Measurements from ENCODE around the gene UBTD2.
"Not testable (repeated sequence)": the region's sequence is repeated elsewhere in the genome, so short reads cannot be mapped to it uniquely, and the experiment has no call there.

Gene UBTD2, protein sequence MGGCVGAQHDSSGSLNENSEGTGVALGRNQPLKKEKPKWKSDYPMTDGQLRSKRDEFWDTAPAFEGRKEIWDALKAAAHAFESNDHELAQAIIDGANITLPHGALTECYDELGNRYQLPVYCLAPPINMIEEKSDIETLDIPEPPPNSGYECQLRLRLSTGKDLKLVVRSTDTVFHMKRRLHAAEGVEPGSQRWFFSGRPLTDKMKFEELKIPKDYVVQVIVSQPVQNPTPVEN

DNA sequence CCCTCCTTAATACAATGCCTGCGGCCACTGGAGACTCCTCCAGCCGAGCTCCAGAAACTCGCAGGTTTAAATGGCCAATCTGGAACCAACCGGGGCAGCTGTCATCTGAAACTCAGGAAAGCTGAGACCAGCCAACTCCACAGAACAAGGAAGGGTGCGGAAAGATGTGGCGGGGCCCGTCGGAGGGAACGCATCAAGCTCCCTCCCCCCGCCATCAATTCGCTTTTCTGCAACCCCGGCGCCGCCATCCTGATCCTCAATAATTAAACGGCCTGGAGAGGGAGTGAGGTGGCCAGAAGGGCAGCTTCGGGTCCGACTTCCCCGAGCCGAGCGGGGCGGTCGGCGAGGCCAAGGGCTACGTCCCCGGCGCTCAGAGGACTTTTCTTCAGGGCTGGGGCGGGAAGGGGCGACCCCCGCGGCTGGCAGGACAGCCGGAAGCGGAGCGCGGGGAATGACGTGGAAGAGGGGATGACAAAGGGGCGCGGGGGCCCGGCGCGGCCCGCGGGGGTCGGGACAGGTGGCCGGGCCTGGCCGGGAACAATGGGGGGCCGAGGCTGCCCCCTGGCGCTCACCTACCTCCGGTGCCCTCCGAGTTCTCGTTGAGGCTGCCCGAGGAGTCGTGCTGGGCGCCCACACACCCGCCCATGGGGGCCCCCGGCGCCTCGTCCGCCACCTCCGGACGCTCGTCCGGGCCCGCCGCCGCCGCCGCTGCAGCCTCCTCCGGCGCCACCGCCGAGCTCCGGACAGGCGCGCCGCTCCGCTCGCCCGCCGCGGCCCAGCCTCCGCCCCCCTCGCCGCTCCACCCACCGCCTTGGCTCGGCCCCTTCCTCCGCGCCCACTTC, at the start of gene UBTD2:
TSS of gene UBTD2 (minus strand) at position 745 of the 842 bp plus-strand sequence. CDS start at position 646, 99 bp downstream.
- no peak for DNase-seq (ENCODE audit: low read depth)

DNA sequence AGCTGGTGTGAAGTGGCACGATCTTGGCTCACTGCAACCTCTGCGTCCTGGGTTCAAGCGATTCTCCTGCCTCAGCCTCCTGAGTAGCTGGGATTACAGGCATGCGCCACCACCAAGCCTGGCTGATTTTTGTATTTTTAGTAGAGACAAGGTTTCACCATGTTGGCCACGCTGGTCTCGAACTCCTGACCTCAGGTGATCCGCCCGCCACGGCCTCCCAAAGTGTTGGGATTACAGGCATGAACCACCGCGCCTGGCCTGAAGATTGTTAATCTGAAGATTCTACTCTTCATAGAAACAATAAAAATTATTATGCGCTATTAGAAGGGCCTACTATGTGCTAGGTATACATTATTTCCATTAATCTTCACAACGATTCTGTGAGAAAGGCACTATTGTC, 43.3 kb upstream of the UBTD2 start:
- not testable (repeated sequence) for DNase-seq (ENCODE audit: low read depth)

GRCh38 chr5:172325452-172325851, 41.9 kb upstream of the UBTD2 start:
- DNase-seq (ENCODE audit: low read depth), result no peak

DNA sequence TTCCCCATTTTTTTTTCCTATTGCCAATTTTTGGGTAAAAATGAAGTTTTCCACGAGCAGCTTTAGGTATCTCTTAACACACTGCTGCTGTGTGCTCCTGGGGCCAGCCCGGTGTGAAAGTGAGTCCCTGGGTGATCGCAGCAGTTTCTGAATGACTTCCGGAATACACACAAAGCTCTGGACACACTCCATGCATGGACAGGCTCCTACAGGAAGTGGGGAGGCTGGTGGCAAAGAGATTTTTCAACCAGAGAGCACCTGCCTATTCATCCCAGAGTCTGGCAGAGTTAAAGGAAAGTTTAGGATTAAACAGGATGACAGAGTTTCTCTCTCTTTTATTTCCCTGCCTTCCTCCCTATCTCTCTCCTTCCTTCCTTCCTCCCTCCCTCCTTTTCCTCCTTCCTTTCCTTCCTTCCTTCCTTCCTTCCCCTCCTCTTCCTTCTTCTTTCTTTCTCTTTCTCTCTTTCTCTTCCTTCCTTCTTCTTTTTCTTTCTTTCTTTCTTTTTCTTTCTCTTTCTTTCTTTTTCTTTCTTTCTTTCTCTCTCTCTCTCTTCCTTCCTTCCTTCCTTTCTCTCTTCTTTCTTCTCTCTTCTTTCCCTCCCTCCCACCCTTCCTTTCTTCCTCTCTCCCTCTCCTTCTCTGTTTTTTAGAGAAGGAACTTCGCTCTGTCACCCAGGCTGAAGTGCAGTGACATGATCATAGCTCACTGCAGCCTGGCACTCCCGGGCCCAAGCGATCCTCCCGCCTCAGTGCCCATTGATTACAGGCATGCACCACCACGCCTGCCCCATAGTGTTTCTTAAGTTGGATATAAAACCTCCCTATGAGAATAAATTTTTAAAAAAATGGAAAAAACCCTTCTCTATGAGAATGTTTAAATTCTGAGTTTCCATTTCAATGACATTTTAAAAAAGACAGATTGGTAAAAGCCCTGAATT, 38.7 kb upstream of the UBTD2 start:
- no peak for DNase-seq (ENCODE audit: low read depth)

GRCh38 chr5:172321593-172321992, 38.0 kb upstream of the UBTD2 start:
- no peak for DNase-seq (ENCODE audit: low read depth)

DNA sequence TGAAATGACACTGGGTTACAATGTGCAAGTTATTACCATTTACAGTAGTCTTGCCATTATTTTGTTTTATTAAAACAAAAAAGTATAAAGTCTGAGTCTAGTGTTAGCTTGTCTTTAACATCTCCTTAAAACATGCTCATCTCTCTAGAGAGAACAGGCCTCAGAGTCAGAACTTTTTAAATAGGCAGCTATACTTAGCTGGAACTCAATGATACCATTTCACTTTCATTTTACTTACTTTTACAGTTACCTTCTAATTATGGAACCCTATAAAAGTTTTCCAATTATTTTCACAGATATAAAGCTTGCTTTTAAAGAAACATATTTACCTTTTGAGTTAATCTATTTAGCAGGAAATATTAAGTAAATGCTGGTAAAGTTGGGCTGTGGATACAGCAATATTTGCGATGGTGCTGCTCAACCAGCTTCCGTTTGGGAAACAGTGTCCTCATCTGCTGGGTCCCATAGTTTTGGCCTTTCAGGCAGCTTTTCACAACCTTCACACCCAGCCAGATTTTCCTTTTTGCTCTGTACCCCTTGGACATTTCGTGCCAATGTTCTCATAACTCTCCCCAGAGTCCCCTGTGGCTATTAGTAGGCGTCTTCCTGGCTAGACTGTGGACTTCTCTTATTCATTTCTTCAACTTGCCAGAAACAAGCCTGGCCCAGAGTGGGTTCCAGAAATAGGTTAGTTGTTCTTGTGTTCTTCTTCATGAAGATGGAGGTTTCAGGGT, 36.3 kb upstream of the UBTD2 start:
- no peak for DNase-seq (ENCODE audit: low read depth)

- no peak for DNase-seq (ENCODE audit: low read depth)
These were observed 32.3 kb upstream of the UBTD2 start for GRCh38 chr5:172315587-172316493.

DNA sequence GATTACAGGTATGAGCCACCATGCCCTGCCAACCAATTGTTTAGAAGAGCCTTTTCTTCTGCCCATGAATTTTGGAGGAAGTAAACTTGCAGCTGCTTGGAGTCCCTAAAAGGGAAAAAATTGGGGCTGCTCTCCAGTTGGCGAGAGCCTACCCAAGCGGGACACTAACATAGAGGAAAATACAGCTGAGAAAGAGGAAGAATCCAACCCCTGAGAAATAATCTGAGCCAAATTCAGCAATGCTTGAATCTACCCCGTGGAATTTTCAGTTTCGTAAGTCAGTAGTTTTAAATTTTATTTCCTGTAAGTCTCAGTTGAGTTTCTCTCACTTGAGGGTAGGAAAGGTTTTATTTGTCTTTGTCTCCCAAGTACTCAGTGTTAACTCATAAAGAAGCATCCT, 30.4 kb upstream of the UBTD2 start:
- DNase-seq (ENCODE audit: low read depth), result no peak

DNA sequence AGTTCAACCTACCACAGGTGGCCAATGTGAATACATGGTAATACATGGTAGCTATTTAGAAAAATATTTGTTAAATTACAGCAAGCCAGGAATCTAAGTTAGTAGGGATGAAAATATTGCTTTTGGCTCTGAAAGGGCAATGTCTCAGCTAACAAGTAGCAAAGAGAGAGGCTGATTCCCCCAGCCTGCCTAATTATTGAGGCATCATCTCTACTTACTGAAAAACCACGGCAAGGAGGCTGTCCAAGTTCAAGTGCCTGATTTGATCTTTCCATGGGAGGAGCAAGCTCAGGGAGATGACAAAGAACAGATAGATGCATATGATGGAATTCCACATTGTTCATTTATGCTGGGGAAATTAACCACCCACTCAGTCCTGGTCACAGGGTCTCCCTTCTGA, 28.7 kb upstream of the UBTD2 start:
- DNase-seq (ENCODE audit: low read depth), result no peak

DNA sequence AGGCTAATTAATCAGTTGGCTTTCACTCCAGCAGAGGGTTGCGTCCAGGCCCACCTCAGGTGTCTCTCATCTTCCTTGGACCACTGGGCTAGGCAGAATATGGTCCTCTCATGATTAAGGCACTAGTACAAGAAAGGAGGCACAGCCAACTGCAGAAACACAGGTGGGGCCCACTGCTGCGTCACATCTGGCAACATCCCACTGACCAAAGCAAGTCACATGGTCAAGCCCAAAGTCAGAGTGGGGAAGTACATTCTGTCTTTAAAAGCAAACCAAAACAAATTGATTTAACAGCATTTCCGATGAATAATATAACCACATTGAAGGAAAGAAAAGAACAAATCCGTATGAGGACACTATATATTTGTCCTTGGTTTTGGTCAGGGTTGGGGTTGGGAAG, 28.0 kb upstream of the UBTD2 start:
- DNase-seq (ENCODE audit: low read depth), result no peak

DNA sequence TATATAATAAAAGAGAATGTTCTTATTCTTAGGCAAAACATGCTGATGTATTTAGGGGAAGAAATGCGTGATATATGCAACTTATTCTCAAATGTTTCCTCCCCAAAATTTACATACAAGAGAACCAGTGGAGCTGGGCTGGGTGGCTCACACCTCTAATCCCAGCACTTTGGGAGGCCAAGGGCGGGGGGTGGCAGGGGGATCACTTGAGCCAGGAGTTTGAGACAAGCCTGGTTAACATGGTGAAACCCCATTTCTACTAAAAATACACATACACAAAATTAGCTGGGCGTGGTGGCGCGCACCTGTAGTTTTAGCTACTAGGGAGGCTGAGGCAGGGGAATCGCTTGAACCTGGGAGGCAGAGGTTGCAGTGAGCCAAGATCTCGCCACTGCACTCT, 27.5 kb upstream of the UBTD2 start:
- DNase-seq (ENCODE audit: low read depth), result no peak

GRCh38 chr5:172305380-172305779, 21.8 kb upstream of the UBTD2 start:
- no peak for DNase-seq (ENCODE audit: low read depth)

- no peak for DNase-seq (ENCODE audit: low read depth)
These were observed 20.2 kb upstream of the UBTD2 start for GRCh38 chr5:172303572-172304335.

DNA sequence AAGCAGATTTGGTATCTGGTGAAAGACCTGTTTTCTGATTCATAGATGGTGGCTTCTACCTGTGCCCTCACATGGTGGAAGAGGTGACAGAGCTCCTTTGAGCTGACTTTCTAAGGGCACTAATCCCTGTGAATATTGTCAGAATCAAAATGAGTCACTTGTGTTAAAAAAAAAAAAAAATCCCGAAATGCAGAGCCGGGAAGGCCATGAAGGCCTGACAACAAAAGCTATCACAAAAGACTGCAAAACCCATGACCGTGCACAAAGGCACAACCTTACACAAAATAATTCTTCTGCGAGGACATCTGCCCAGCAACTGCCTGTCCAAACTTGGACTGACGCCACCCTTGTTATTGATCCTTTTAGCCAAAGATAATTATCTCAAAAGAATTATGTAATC, 19.6 kb upstream of the UBTD2 start:
- no peak for DNase-seq (ENCODE audit: low read depth)

DNA sequence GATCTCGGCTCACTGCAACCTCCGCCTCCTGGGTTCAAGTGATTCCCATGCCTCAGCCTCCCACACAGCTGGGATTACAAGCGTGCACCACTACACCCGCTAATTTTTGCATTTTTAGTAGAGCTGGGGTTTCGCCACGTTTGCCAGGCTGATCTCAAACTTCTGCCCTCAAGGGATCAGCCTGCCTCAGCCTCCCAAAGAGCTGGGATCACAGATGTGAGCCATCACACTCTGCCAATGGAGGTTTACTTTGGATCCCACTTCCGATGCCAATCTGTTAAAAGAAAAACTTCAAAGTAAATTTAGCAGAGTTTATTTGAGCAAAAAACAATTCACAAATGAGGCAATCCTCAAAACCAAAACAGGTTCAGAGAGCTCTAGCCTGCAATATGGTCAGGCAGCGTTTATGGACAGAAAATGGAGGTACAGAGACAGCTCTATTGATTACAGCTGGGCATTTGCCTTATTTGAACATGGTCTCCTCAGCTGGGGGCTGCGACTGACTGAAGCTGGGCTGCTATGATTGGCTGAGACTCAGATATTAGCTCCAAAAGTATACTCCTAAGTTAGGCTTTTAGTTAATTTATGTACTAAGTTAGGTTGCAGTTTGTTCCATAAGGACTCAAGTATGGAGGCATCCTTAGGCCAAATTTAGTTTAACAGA, 18.6 kb upstream of the UBTD2 start:
- DNase-seq (ENCODE audit: low read depth), result no peak

GRCh38 chr5:172299916-172300439, 16.4 kb upstream of the UBTD2 start:
- DNase-seq (ENCODE audit: low read depth), result no peak

- DNase-seq (ENCODE audit: low read depth), result no peak
These were observed 11.3 kb upstream of the UBTD2 start for GRCh38 chr5:172294831-172295230.

- no peak for DNase-seq (ENCODE audit: low read depth)
These were observed 10.3 kb upstream of the UBTD2 start for GRCh38 chr5:172293745-172294342.

Measured in HS-5 (cell line).